GM12878 (cell line): ENCODE results near the gene MYCBP2. TPM values are rescaled to one million over a fixed set of nuclear protein-coding genes. Genes with fewer than 3 reads are reported as not detected.

Experiments
- ATAC-seq: fragments of 200-7000 bp; cut with Tn5 transposase; 3 replicates; pipeline ENCODE4 v1.9.1; 2020; ENCODE audit warnings: mild to moderate bottlenecking, moderate library complexity
- BruUV-seq: library from RNA; stranded (reverse); fragments of 400-500 nt; replicated peaks from 2 replicates; lab custom pipeline; 2021; lab: Mats Ljungman, UMichigan
- CTCF ChIA-PET: fragments of 300-600 bp; sonication (Branson Sonifier 250); formaldehyde crosslinking; extraction: SDS; loops from one replicate; lab custom pipeline; 2021; ENCODE audit warnings: inconsistent platforms; lab: Yijun Ruan, JAX
- POLR2A ChIA-PET: fragments of 350-600 bp; formaldehyde crosslinking; extraction: SDS; loops from one replicate; lab custom pipeline; 2021; ENCODE audit warnings: inconsistent platforms; lab: Charles Lee
- RAD21 ChIA-PET: fragments of 300-600 bp; sonication (Branson Sonifier 250); formaldehyde crosslinking; loops from one replicate; lab custom pipeline; 2023; ENCODE audit warnings: antibody characterized with exemption; ENCODE audit not compliant: unreplicated experiment; lab: Charles Lee
- SMC1A ChIA-PET: fragments of 300-600 bp; sonication (Branson Sonifier 250); formaldehyde crosslinking; loops from one replicate; lab custom pipeline; 2023; ENCODE audit not compliant: unreplicated experiment, uncharacterized antibody; lab: Charles Lee
- DNase-seq: peaks from one replicate; pipeline ENCODE4 v3.0.0-alpha.2; 2011; ENCODE audit warnings: low read depth, low spot score
- FAIRE-seq: peaks from 3 replicates; lab custom pipeline; 2011; peaks lifted over from hg19 to GRCh38; lab: Jason Lieb, UNC
- H2AFZ ChIP-seq: 2 replicates; pipeline ENCODE4 v1.6.0; 2011; ENCODE audit warnings: low read depth, low read length, control low read depth; ENCODE audit not compliant: control insufficient read depth
- H3K27ac ChIP-seq: 2 replicates; pipeline ENCODE4 v1.5.1; 2011; ENCODE audit warnings: control low read depth; ENCODE audit not compliant: control insufficient read depth, insufficient read depth
- H3K27me3 ChIP-seq, 2 experiments: replicated peaks in 1 of 2; 2 replicates each; pipeline versions ENCODE4 v1.6.0 to v1.6.1; 2011; ENCODE audit warnings: low read length in 1 of 2; ENCODE audit not compliant: control insufficient read depth in 2 of 2, insufficient read depth in 2 of 2
- H3K36me3 ChIP-seq, 2 experiments: 2 replicates each; pipeline ENCODE4 v1.5.1; 2011; ENCODE audit warnings: low read length in 1 of 2; ENCODE audit not compliant: control insufficient read depth in 2 of 2, insufficient read depth in 2 of 2
- H3K4me1 ChIP-seq: 2 replicates; pipeline ENCODE4 v1.6.1; 2011; ENCODE audit warnings: mild to moderate bottlenecking, low read length, moderate library complexity, mixed read lengths; ENCODE audit not compliant: control insufficient read depth, insufficient read depth
- H3K4me2 ChIP-seq: 2 replicates; pipeline ENCODE4 v1.6.0; 2011; ENCODE audit warnings: control low read depth; ENCODE audit not compliant: control insufficient read depth, insufficient read depth
- H3K4me3 ChIP-seq: fragments of 200-600 bp; sonication (generic); 2 replicates; pipeline ENCODE4 v1.5.1; 2016
- H3K79me2 ChIP-seq: 2 replicates; pipeline ENCODE4 v1.6.0; 2011; ENCODE audit warnings: low read length; ENCODE audit not compliant: control insufficient read depth, insufficient read depth
- H3K9ac ChIP-seq: 2 replicates; pipeline ENCODE4 v1.8.0; 2011; ENCODE audit warnings: low read length, control low read depth, mixed read lengths; ENCODE audit not compliant: control insufficient read depth, insufficient read depth
- H3K9me3 ChIP-seq: replicated peaks from 3 replicates; pipeline ENCODE4 v1.5.1; 2011; ENCODE audit warnings: mild to moderate bottlenecking, low read length; ENCODE audit not compliant: control insufficient read depth, insufficient read depth
- H4K20me1 ChIP-seq: 2 replicates; pipeline ENCODE4 v1.6.0; 2011; ENCODE audit not compliant: control insufficient read depth, insufficient read depth
- CBX3 ChIP-seq: fragments of 200-600 bp; sonication (generic); IDR thresholded peaks from 2 replicates; pipeline ENCODE4 v1.6.1; 2016; ENCODE audit warnings: low read depth, borderline replicate concordance
- CREB1 ChIP-seq: IDR thresholded peaks from 2 replicates; pipeline ENCODE4 v1.6.1; 2012; ENCODE audit warnings: low read depth, mild to moderate bottlenecking, inconsistent platforms
- EED ChIP-seq: sonication (generic); IDR thresholded peaks from 2 replicates; pipeline ENCODE4 v1.6.1; 2016; ENCODE audit warnings: antibody characterized with exemption, low read depth
- EZH2 ChIP-seq: IDR thresholded peaks from 2 replicates; pipeline ENCODE4 v1.6.1; 2012; ENCODE audit warnings: low read depth, mild to moderate bottlenecking, control low read depth, inconsistent platforms, low read length, borderline replicate concordance; ENCODE audit not compliant: control insufficient read depth
- HDGF ChIP-seq: fragments of 450-650 bp; IDR thresholded peaks from 2 replicates; pipeline ENCODE4 v1.6.1; 2016; ENCODE audit warnings: antibody characterized with exemption
- IKZF1 ChIP-seq: fragments of 450-650 bp; conservative IDR thresholded peaks from 2 replicates; pipeline ENCODE4 v1.6.1; 2017; ENCODE audit warnings: antibody characterized with exemption, mild to moderate bottlenecking
- POLR2AphosphoS5 ChIP-seq: IDR thresholded peaks from 2 replicates; pipeline ENCODE4 v1.6.1; 2011; ENCODE audit warnings: mild to moderate bottlenecking, low read length, inconsistent platforms
- RB1 ChIP-seq: fragments of 450-650 bp; formaldehyde crosslinking; IDR thresholded peaks from 2 replicates; pipeline ENCODE4 v1.6.1; 2017; ENCODE audit warnings: mild to moderate bottlenecking, borderline replicate concordance
- RBBP5 ChIP-seq: fragments of 200-600 bp; sonication (generic); conservative IDR thresholded peaks from 2 replicates; pipeline ENCODE4 v1.6.1; 2016
- STAT3 ChIP-seq: IDR thresholded peaks from 2 replicates; pipeline ENCODE4 v1.6.1; 2011; ENCODE audit warnings: low read depth, low read length, improper control_type of control experiment
- TARDBP ChIP-seq: IDR thresholded peaks from 2 replicates; pipeline ENCODE4 v1.6.1; 2016; ENCODE audit warnings: borderline replicate concordance
- TCF3 ChIP-seq: IDR thresholded peaks from 2 replicates; pipeline ENCODE4 v1.6.1; 2012; ENCODE audit warnings: low read depth, mild to moderate bottlenecking, low read length, borderline replicate concordance; ENCODE audit not compliant: insufficient read depth
- ZNF207 ChIP-seq: fragments of 450-650 bp; IDR thresholded peaks from 2 replicates; pipeline ENCODE4 v1.6.1; 2014; ENCODE audit warnings: antibody characterized with exemption, mild to moderate bottlenecking, borderline replicate concordance
- ZZZ3 ChIP-seq: IDR thresholded peaks from 2 replicates; pipeline ENCODE4 v1.6.1; 2011; ENCODE audit warnings: low read depth; ENCODE audit not compliant: control insufficient read depth, insufficient read length
- WGBS: methylation state at CpG from one replicate; pipeline ENCODE4 v1.1.6; 2016; ENCODE audit warnings: low lambda C conversion rate; ENCODE audit not compliant: insufficient replicate concordance, insufficient coverage; ENCODE audit errors: missing lambda C conversion rate; 5-methylcytosine and 5-hydroxymethylcytosine counted together
- in situ Hi-C: fragments of 300-500 bp; cut with MboI; formaldehyde crosslinking; loops from 9 replicates; pipeline ENCODE4 v1.14.3; 2018; ENCODE audit warnings: mixed read lengths
- intact Hi-C: fragments of 100-400 bp; cut with micrococcal nuclease; formaldehyde crosslinking; loops from one replicate; pipeline ENCODE4 v1.14.2; 2022; ENCODE audit not compliant: unreplicated experiment
- polyA plus RNA-seq, 11 experiments: library from polyadenylated mRNA; depleted of rRNA in 4 of 11; unstranded in 6 of 11; stranded (reverse) in 5 of 11; fragments of >200 nt; fragmentation: Nextera tagmentation in 4 of 11; fragmentation: Illumina TruSeq in 1 of 11; extraction: Ambion mirVana in 4 of 11; extraction: Trizol in 1 of 11; gene quantifications; 1 replicate in 1 of 11; 2 replicates in 10 of 11; pipeline versions ENCODE4 v1.2.1 to v1.2.3, GENCODE V29; 2011 to 2016; ENCODE audit warnings: inconsistent platforms in 2 of 11, missing spikeins in 2 of 11, low read depth in 1 of 11
- total RNA-seq, 4 experiments: library from RNA; depleted of rRNA in 3 of 4; stranded (reverse); fragments of >200 nt in 3 of 4; fragmentation: Illumina TruSeq in 1 of 4; extraction: Trizol in 1 of 4; gene quantifications; 2 replicates each; pipeline versions ENCODE4 v1.2.1 to v1.2.3, GENCODE V29; 2013 to 2021
- TF ChIP-seq, protein P1 (sequence below): fragments of 450-650 bp; IDR thresholded peaks from 2 replicates; pipeline ENCODE4 v1.6.1; 2017; ENCODE audit warnings: borderline replicate concordance

MYCBP2 gene
- total and polyA plus RNA-seq, 10 of the 15 experiments (the other 5 are each of a cell fraction or from before 2014, with no cell fraction given): 51.9 to 152 (median 98.2) TPM

GRCh38 chr13:77319536-77319935 lies 7.4 kb downstream of the MYCBP2 start:
- CTCF ChIA-PET: interaction anchor here (1.0 to 5.3 kb wide), 13 partner anchors 9 to 161 kb away, joined by 3 to 47 read pairs (median 8); no protein-coding TSS in a partner anchor
- Histone ChIP-seq H3K4me3 (peak overlapping the region; percentile 50; the same call in 1 of the 2 replicates), H3K36me3 (0 out of 4 replicates have a peak, but pooled peaks cover 0 to 2% of the 10 kb centered on the region in 2 experiments), H3K27me3 (no peaks in the 10 kb centered on the region), H3K27ac (no peak overlapping the region), H3K9ac (no peak overlapping the region), H2AFZ (no peak overlapping the region), H3K4me2 (no peak overlapping the region), H3K9me3 (no peaks in the 10 kb centered on the region), H3K4me1 (no peaks in the 10 kb centered on the region), H3K79me2 (peaks cover 96% of the 10 kb centered on the region), H4K20me1 (0 out of 2 replicates have a peak, but pooled peaks cover 3% of the 10 kb centered on the region)
- in situ Hi-C loops: no loop called here
- no peak for DNase-seq
- intact Hi-C loops: no loop called here
- no TSS peak for BruUV-seq
- 93% methylated on average over 2 of the region's 2 CpGs for WGBS
- POLR2A ChIA-PET: interaction anchor here (0.6 to 1.4 kb wide), 9 partner anchors 10 to 225 kb away, joined by 3 to 5 read pairs (median 3); no protein-coding TSS in a partner anchor
- SMC1A ChIA-PET: interaction anchor here (0.6 to 5.3 kb wide), 26 partner anchors 8 to 322 kb away, joined by 3 to 53 read pairs (median 6); partner anchors contain the start of gene MYCBP2
- TF ChIP-seq EED (no peak), RBBP5 (no peak), TARDBP (no peak), POLR2AphosphoS5 (no peak), HDGF (no peak), ZZZ3 (no peak), RB1 (no peak), EZH2 (no peak), STAT3 (no peak), CBX3 (no peak), IKZF1 (no peak), ZNF207 (no peak), CREB1 (no peak), TCF3 (no peak)
- TF ChIP-seq, protein P1, sequence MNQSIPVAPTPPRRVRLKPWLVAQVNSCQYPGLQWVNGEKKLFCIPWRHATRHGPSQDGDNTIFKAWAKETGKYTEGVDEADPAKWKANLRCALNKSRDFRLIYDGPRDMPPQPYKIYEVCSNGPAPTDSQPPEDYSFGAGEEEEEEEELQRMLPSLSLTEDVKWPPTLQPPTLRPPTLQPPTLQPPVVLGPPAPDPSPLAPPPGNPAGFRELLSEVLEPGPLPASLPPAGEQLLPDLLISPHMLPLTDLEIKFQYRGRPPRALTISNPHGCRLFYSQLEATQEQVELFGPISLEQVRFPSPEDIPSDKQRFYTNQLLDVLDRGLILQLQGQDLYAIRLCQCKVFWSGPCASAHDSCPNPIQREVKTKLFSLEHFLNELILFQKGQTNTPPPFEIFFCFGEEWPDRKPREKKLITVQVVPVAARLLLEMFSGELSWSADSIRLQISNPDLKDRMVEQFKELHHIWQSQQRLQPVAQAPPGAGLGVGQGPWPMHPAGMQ: no peak
- ATAC-seq: no peak
- RAD21 ChIA-PET: interaction anchor here (0.7 to 5.2 kb wide), 16 partner anchors 10 to 245 kb away, joined by 3 to 53 read pairs (median 6); no protein-coding TSS in a partner anchor
- no peak for FAIRE-seq
